NT2/D1 (cell line): Measurements from ENCODE around the gene OSBP2.

Source experiments
- DNase-seq: peaks from one replicate; pipeline ENCODE4 v3.0.0-alpha.2; 2011; ENCODE audit warnings: low read depth, low spot score
- H3K27me3 ChIP-seq: 2 replicates; pipeline ENCODE4 v1.6.0; 2011; ENCODE audit warnings: mild to moderate bottlenecking; ENCODE audit not compliant: insufficient read length, insufficient read depth
- H3K36me3 ChIP-seq: 2 replicates; pipeline ENCODE4 v1.6.1; 2011; ENCODE audit warnings: mild to moderate bottlenecking, low read length, mixed read lengths; ENCODE audit not compliant: insufficient read depth, insufficient read length
- H3K4me1 ChIP-seq: 2 replicates; pipeline ENCODE4 v1.5.1; 2011; ENCODE audit not compliant: insufficient read depth, insufficient read length
- H3K4me3 ChIP-seq: 2 replicates; pipeline ENCODE4 v1.5.1; 2011; ENCODE audit warnings: low read depth; ENCODE audit not compliant: insufficient read length
- H3K9ac ChIP-seq: 2 replicates; pipeline ENCODE4 v1.6.0; 2011; ENCODE audit warnings: low read depth; ENCODE audit not compliant: insufficient read length
- H3K9me3 ChIP-seq: 2 replicates; pipeline ENCODE4 v1.5.1; 2011; ENCODE audit warnings: mild to moderate bottlenecking, low read length; ENCODE audit not compliant: insufficient read depth
- SUZ12 ChIP-seq: IDR thresholded peaks from 2 replicates; pipeline ENCODE4 v1.6.1; 2011; ENCODE audit not compliant: insufficient read length, insufficient read depth; ENCODE audit errors: extremely low read depth
- YY1 ChIP-seq: IDR thresholded peaks from 2 replicates; pipeline ENCODE4 v1.6.1; 2011; ENCODE audit not compliant: insufficient read length, insufficient read depth
- ZNF274 ChIP-seq: IDR thresholded peaks from 2 replicates; pipeline ENCODE4 v1.6.1; 2011; ENCODE audit warnings: mild to moderate bottlenecking, low read depth, low read length

OSBP2 gene

DNA sequence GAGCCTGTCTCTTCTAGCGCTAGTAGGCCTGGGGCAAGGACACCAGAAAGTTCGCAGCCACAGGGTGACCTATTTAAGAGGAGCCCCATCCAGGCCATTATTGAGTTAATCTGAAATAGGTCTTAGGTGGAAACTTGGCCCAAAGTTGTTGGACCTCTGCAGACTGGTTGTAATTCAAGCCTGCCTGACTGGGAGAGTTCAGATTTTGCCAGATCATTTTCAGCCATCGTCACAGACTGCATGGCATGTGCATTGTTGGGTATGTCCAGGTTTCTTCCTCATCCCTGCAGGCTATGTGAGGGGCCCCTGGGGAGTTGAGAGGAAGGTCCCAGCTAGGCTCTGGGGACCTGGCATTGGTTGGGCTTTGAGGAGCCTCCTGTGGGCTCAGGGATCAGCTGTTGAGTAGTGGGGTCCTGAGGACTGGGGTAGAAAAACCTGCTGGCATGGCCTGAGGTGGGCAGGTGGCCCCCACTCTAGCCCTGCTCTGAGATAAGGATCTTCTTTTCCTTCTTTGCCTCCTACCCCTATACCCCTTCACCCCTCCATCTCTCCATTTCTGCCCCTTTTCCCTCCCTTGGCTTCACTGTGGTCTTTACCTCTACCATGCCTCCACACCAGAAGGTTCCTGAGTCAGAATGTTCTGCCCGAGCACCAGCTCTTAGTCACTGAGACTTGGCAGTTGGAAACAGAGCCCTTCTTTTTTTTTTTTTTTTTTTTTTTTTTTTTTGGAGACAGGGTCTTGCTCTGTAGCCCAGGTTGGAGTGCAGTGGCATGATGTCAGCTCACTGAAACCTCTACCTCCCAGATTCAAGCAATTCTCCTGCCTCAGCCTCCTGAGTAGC lies 161.2 kb downstream of the OSBP2 start:
- no peak for TF ChIP-seq SUZ12
- TF ChIP-seq ZNF274, result no peak

DNA sequence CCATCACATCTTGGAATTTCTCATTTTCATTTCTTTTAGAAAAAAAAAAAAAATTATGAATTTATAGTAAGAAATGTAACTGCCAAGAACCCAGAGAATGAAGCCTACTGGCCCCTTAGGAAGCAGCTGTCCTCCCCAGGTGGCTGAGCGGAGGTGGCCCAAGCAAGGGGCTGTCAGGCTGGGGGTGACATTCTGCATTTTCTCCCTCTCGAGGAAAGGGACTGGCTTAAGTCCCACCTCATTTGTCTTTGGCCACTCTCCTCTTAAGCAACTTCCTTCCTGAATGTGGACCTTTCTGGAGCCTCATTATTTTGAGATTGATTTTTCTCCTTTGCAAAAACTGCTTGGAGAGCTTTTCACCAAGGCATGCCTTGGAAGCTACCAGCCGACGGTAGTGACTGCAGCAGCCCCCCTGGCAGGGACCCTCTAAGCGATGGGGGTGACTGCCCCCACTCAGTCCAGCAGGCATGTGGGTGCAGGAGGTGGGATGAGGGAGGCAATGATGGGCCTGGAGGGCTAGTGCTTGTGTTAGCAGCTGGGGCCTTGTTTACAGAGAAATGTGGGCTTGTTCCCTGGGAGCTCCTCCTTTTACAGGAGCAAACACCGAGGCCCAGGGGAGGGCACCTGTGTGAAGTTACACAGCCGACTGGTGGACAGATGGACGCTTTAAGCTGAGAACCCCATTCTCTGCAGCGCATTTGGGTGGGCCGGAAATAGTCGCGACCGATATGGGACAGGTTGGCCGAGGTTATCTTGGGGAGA lies 162.2 kb downstream of the OSBP2 start:
- TF ChIP-seq SUZ12, result no peak
- no peak for TF ChIP-seq ZNF274
- TF ChIP-seq YY1, result no peak
- no peaks in the 10 kb centered on the region; the same call in 1 of the 2 replicates for H3K9me3 ChIP-seq
- no peak for DNase-seq
- no peak overlapping the region for H3K4me3 ChIP-seq
- no peaks in the 10 kb centered on the region for H3K36me3 ChIP-seq
- H3K27me3 ChIP-seq, result no peaks in the 10 kb centered on the region
- H3K4me1 ChIP-seq, result peaks cover 1% of the 10 kb centered on the region
- no peak overlapping the region for H3K9ac ChIP-seq

More for the DNA sequence above, 161.2 kb downstream of the OSBP2 start:
- no peaks in the 10 kb centered on the region for H3K27me3 ChIP-seq
- H3K4me3 ChIP-seq, result no peak overlapping the region
- H3K4me1 ChIP-seq, result no peaks in the 10 kb centered on the region
- H3K9ac ChIP-seq, result no peak overlapping the region
- DNase-seq, result no peak
- no peaks in the 10 kb centered on the region; the same call in 1 of the 2 replicates for H3K9me3 ChIP-seq
- H3K36me3 ChIP-seq, result no peaks in the 10 kb centered on the region

DNA sequence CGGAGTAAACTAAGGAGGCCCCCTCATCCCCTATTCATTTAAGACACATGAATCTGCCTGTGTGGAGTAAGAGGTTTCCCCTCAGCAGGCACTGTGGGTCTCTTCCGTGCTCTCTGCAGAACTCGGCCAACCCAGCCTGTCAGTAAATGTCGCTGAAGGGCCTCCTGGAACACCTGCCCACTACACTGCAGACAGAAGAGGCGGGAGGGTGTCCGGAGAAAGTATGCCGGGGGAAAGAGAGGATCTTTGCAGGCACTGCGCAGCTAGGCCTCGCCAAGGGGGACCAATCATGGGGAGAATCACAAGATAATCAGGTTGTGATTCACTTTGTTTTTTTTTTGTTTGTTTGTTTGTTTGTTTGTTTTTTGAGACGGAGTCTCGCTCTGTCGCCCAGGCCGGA lies 163.1 kb downstream of the OSBP2 start:
- peaks cover 1% of the 10 kb centered on the region for H3K4me1 ChIP-seq
- no peak overlapping the region for H3K9ac ChIP-seq
- H3K36me3 ChIP-seq, result no peaks in the 10 kb centered on the region
- no peaks in the 10 kb centered on the region for H3K27me3 ChIP-seq
- H3K9me3 ChIP-seq, result no peaks in the 10 kb centered on the region; the same call in 1 of the 2 replicates
- TF ChIP-seq YY1 (no peak), ZNF274 (no peak), SUZ12 (no peak)
- H3K4me3 ChIP-seq, result no peak overlapping the region
- DNase-seq, result no peak

DNA sequence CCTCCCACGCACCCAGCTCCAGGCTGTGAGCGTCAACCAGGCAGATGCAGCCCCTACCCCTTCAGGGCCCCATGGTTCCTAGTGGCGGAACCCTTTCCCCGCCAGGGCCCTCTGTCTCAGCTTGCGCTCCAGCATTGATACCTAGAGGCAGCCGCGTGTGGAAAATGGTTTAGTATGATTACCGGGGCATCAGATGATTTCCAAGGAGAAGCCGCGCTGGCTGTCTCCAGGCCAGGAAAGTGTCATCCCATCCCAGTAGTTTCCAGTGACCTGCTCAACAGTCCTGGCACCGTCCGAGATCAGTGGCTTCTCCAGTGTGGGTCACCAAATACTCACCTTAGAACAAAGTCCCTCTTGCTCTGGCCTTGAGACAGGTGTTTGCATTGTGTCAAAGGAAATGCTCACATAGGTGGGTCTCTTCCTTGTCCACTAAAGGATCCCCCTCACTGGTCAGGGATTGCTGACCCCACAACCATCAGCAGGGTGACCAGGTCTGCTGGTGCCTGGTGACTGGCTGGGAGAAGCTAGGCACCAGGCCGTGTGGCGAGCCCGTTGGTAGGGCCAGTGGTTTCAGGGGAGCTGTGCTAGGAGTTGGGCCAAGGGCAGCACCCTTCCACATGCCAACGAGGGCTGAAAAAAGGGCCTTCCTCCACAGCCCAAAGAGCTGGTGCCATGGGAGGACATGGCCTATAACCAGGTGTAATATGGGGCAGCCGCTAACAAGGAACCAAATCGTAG lies 164.5 kb downstream of the OSBP2 start:
- DNase-seq, result no peak
- Histone ChIP-seq H3K9me3 (no peaks in the 10 kb centered on the region; the same call in 1 of the 2 replicates), H3K9ac (no peak overlapping the region), H3K27me3 (no peaks in the 10 kb centered on the region), H3K4me3 (no peak overlapping the region), H3K36me3 (no peaks in the 10 kb centered on the region), H3K4me1 (peaks cover 7% of the 10 kb centered on the region)
- no peak for TF ChIP-seq ZNF274
- TF ChIP-seq SUZ12, result no peak
- TF ChIP-seq YY1, result no peak

DNA sequence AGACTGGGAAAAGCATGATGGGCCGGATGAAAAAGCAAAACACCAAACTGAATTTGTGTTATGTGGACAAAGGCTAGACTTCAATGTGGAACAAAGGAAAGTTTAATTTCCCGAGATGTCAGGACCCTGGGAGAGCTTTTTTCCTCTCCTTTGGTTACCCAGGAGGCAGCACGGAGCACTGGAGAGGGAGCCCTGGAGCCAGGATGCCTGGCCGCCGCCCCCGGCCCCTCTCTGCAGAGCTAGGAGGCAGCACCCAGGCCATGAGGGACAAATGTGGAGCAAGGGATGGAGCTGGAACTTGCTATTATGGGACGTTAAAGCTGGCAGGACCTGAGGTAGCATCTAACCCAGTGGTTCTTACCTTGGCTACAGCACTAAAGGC lies 165.0 kb downstream of the OSBP2 start:
- DNase-seq, result no peak
- TF ChIP-seq YY1, result no peak
- TF ChIP-seq ZNF274, result no peak
- TF ChIP-seq SUZ12, result no peak
- H3K36me3 ChIP-seq, result no peaks in the 10 kb centered on the region
- H3K9ac ChIP-seq, result no peak overlapping the region
- peaks cover 7% of the 10 kb centered on the region for H3K4me1 ChIP-seq
- no peak overlapping the region for H3K4me3 ChIP-seq
- H3K9me3 ChIP-seq, result no peaks in the 10 kb centered on the region; the same call in 1 of the 2 replicates
- H3K27me3 ChIP-seq, result no peaks in the 10 kb centered on the region

DNA sequence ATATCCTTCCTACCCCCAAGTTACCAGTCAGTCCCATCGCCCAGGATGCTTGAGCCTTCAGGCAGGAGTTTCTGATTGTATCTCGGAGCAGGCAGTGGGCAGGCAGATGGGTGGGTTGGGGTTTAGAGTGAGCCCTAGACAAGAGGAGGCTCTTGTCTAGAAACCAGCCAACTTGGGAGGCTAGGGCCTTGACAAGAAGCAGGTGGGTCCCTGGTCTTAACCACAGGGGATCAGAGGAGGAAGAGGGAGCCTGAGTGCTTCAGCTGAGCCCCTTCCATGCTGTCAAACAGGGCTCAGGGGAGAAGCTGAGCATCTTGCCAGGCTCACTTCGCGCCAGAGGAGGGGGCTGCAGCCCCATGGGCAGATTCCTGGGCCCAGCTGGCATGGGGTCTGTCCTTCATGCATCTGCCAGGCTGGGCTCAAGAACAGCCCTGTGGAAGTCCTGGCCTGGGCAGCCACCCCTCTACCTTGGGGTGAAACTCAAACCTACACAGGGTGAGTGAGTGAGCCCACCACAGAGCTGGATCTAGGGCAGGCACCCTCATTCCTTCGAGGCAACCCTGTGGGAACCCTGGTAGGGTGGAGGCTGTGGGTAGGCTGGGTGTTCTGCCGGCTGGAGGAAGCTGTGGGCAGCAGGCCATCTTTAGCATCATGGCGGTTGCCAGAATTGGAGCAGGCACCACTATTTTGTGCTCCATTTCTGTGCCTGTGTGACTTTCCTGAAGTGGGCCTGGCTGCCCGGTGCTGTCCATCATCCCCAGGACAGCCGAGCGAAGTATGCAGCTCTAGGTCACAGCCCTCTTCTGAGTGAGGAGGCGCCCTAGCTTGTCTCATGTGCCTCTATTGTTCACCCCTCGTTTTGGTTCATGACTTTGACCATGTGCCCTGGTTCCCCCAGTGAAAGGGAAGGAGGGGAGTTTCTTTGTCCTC lies 165.8 kb downstream of the OSBP2 start:
- Histone ChIP-seq H3K27me3 (no peaks in the 10 kb centered on the region), H3K4me3 (no peak overlapping the region), H3K4me1 (peaks cover 7% of the 10 kb centered on the region), H3K9ac (no peak overlapping the region), H3K9me3 (no peaks in the 10 kb centered on the region), H3K36me3 (no peaks in the 10 kb centered on the region)
- TF ChIP-seq SUZ12 (no peak), YY1 (no peak), ZNF274 (no peak)
- DNase-seq, result no peak
